HEK293 (cell line): ENCODE measurements around the gene KLK13.

ENCODE experiments used
- ZFP37 ChIP-seq: fragments of 450-650 bp; formaldehyde crosslinking; IDR thresholded peaks from 2 replicates; pipeline ENCODE4 v1.5.1; 2016; ENCODE audit warnings: missing biosample characterization, missing genetic modification characterization
- ZNF223 ChIP-seq: fragments of 450-650 bp; formaldehyde crosslinking; IDR thresholded peaks from 2 replicates; pipeline ENCODE4 v1.5.1; 2016; ENCODE audit warnings: missing biosample characterization, missing genetic modification characterization
- ZNF629 ChIP-seq: fragments of 450-650 bp; formaldehyde crosslinking; IDR thresholded peaks from 2 replicates; pipeline ENCODE4 v1.5.1; 2017; ENCODE audit warnings: missing biosample characterization, missing genetic modification characterization
- TF ChIP-seq, protein P1 (sequence below): fragments of 450-650 bp; formaldehyde crosslinking; IDR thresholded peaks from 2 replicates; pipeline ENCODE4 v1.5.1; 2016; ENCODE audit warnings: missing biosample characterization, missing genetic modification characterization
- TF ChIP-seq, protein P2 (sequence below): fragments of 450-650 bp; formaldehyde crosslinking; IDR thresholded peaks from 2 replicates; pipeline ENCODE4 v1.5.1; 2017; ENCODE audit warnings: missing biosample characterization, missing genetic modification characterization
- TF ChIP-seq, protein P3 (sequence below): fragments of 450-650 bp; formaldehyde crosslinking; IDR thresholded peaks from 2 replicates; pipeline ENCODE4 v1.5.1; 2016; ENCODE audit warnings: missing biosample characterization, missing genetic modification characterization
- TF ChIP-seq, protein P4 (sequence below): fragments of 450-650 bp; formaldehyde crosslinking; optimal IDR thresholded peaks from 2 replicates; pipeline ENCODE3; 2016; ENCODE audit warnings: missing biosample characterization, mild to moderate bottlenecking, missing genetic modification characterization

DNA sequence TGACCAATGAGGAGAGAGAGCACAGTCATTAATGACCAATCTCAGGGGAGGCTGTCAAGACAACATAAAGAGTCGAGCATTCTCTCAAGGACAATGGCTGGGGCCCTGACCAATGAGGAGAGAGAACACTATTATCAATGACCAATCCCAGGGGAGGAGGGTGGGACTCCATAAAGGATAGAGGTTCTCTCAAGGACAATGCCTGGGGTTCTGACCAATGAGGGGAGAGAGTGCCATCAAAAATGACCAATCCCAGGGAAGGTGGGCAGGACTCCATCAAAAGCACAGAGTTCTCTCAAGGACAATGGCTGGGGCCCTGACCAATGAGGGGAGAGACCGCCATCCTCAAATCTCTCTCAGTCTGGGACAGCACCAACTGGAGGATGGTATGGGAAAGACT lies 35.2 kb downstream of the KLK13 start:
- TF ChIP-seq, protein P1, sequence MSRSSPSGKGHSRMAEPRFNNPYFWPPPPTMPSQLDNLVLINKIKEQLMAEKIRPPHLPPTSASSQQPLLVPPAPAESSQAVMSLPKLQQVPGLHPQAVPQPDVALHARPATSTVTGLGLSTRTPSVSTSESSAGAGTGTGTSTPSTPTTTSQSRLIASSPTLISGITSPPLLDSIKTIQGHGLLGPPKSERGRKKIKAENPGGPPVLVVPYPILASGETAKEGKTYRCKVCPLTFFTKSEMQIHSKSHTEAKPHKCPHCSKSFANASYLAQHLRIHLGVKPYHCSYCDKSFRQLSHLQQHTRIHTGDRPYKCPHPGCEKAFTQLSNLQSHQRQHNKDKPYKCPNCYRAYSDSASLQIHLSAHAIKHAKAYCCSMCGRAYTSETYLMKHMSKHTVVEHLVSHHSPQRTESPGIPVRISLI (tag by site-specific recombination), result no peak
- TF ChIP-seq, protein P2, sequence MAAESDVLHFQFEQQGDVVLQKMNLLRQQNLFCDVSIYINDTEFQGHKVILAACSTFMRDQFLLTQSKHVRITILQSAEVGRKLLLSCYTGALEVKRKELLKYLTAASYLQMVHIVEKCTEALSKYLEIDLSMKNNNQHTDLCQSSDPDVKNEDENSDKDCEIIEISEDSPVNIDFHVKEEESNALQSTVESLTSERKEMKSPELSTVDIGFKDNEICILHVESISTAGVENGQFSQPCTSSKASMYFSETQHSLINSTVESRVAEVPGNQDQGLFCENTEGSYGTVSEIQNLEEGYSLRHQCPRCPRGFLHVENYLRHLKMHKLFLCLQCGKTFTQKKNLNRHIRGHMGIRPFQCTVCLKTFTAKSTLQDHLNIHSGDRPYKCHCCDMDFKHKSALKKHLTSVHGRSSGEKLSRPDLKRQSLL (tag by site-specific recombination), result no peak
- TF ChIP-seq ZFP37 (no peak), ZNF223 (tag by site-specific recombination) (no peak), ZNF629 (no peak)
- TF ChIP-seq, protein P3, sequence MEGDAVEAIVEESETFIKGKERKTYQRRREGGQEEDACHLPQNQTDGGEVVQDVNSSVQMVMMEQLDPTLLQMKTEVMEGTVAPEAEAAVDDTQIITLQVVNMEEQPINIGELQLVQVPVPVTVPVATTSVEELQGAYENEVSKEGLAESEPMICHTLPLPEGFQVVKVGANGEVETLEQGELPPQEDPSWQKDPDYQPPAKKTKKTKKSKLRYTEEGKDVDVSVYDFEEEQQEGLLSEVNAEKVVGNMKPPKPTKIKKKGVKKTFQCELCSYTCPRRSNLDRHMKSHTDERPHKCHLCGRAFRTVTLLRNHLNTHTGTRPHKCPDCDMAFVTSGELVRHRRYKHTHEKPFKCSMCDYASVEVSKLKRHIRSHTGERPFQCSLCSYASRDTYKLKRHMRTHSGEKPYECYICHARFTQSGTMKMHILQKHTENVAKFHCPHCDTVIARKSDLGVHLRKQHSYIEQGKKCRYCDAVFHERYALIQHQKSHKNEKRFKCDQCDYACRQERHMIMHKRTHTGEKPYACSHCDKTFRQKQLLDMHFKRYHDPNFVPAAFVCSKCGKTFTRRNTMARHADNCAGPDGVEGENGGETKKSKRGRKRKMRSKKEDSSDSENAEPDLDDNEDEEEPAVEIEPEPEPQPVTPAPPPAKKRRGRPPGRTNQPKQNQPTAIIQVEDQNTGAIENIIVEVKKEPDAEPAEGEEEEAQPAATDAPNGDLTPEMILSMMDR (tag by site-specific recombination), result no peak
- TF ChIP-seq, protein P4, sequence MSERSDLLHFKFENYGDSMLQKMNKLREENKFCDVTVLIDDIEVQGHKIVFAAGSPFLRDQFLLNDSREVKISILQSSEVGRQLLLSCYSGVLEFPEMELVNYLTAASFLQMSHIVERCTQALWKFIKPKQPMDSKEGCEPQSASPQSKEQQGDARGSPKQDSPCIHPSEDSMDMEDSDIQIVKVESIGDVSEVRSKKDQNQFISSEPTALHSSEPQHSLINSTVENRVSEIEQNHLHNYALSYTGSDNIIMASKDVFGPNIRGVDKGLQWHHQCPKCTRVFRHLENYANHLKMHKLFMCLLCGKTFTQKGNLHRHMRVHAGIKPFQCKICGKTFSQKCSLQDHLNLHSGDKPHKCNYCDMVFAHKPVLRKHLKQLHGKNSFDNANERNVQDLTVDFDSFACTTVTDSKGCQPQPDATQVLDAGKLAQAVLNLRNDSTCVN (tag by site-specific recombination), result no peak
